HG02973 (cell line): Measurements from ENCODE around the gene BTN1A1.
"Not testable (repeated sequence)": the region's sequence is repeated elsewhere in the genome, so short reads cannot be mapped to it uniquely, and the experiment has no call there.

Experiments used
- ATAC-seq: cut with Tn5 transposase; IDR thresholded peaks from one replicate; pipeline ENCODE4 v1.9.1; 2021; ENCODE audit warnings: moderate library complexity; ENCODE audit not compliant: unreplicated experiment

BTN1A1 gene

DNA sequence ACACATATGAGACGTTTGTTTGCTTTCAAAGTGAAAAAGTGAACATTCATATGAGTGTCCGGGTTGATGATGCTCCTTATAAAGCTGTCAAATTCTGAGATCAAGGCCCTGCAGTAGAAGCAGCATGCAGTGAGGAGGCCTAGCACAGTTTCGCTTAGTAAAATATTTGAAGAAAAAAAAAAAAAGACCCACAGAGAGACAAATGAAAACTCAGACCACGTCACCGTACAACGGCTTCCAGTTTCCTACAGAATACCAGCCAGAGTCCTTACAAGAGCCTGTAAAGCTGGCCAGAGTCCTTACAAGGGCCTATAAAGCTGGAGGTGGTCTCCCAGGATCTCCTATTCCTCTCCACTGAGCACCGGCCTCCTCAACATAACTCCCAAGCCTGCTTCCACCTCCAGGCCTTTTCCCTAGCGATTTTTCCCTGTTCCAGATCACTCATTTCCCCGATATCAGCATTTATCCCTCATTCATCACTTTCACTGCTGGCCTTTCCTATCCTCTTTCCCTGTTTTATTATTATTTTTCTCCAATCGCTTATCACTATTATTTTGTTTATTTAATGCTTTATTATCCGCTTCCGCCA, 36.6 kb downstream of the BTN1A1 start:
- ATAC-seq, result no peak

GRCh38 chr6:26537160-26537845, 37.2 kb downstream of the BTN1A1 start:
- ATAC-seq, result peak; percentile 39

- peak; percentile 55 for ATAC-seq
Measured at GRCh38 chr6:26537846-26538571, 37.9 kb downstream of the BTN1A1 start, which contains the start of gene HMGN4. TSS of gene HMGN4 (plus strand) at chr6:26538366. CDS start at chr6:26545207, 6,841 bp downstream.

GRCh38 chr6:26538572-26538902, 38.4 kb downstream of the BTN1A1 start:
- peak; percentile 0 for ATAC-seq

- no peak for ATAC-seq
Measured at GRCh38 chr6:26539071-26539615, 39.0 kb downstream of the BTN1A1 start.

GRCh38 chr6:26541579-26541978, 41.5 kb downstream of the BTN1A1 start:
- ATAC-seq, result no peak

DNA sequence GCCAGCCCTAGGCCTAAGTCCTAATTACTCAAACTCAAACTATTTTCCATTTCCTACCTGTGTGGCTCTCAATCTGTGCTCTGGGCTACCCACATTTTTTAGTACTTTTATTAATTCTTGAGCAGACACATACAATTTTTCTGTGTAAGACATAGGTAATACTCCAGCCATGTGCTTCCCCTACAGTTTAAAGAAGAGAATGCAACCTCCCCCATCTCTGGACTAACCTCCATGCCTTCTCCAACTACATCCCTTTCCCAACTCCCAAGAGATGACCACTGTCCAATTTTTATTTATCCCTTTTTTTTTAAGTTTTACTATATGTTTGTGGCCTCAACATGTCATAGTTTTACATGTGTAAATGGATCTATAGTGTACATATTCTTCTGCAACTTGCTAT, 43.9 kb downstream of the BTN1A1 start:
- ATAC-seq, result no peak

- ATAC-seq, result no peak
Measured at GRCh38 chr6:26544473-26544872, 44.4 kb downstream of the BTN1A1 start.

DNA sequence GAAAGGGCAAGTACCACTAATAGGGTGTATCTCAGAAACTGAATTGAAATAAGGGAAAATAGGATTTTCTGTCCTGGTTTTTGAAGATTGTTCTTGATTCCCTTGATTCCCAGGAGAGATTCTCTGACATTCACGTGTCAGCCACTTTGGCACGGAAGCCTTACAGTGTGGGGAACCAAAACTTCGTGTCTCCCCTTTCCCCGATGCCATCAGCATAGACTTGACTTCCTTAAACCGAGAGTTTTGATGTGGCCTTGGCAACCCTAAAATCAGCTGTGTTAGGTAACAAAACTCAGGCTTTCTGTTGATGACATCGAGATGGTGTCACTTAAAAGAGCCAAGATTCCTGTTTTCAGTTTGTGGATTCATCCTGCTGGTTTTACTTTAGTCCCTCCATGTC, 45.5 kb downstream of the BTN1A1 start:
- ATAC-seq, result no peak

DNA sequence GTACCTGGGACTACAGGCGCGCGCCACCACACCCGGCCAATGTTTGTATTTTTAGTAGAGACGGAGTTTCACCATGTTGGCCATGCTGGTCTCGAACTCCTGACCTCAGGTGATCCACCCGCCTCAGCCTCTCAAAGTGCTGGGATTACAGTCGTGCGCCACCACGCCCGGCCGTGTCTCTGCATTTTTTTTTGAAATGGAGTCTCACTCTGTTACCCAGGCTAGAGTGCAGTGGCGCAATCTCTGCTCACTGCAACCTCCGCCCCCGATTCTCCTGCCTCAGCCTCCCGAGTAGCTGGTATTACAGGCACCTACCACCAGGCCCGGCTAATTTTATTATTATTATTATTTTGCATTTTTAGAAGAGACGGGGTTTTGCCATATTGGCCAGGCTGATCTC, 47.3 kb downstream of the BTN1A1 start:
- not testable (repeated sequence) for ATAC-seq

GRCh38 chr6:26550250-26550993, 50.3 kb downstream of the BTN1A1 start:
- ATAC-seq, result no peak

GRCh38 chr6:26552205-26552604, 52.1 kb downstream of the BTN1A1 start:
- no peak for ATAC-seq

GRCh38 chr6:26552640-26553188, 52.6 kb downstream of the BTN1A1 start:
- ATAC-seq, result no peak

DNA sequence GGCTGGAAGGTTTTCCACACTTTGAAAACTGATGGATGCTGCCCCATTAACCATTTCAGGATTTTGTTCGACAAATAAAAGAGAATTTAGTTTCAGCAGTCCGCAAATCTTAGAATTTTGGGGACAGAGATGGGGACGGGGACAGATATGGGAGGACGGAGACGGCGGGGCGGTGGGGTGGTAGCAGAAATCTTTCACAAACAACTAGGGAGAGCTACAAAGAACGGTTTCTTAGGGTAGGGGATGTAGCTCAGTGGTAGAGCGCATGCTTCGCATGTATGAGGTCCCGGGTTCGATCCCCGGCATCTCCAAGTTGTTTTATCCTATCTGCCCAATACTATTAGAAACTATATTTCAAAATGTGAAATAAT, 53.1 kb downstream of the BTN1A1 start:
- peak; percentile 41 for ATAC-seq

DNA sequence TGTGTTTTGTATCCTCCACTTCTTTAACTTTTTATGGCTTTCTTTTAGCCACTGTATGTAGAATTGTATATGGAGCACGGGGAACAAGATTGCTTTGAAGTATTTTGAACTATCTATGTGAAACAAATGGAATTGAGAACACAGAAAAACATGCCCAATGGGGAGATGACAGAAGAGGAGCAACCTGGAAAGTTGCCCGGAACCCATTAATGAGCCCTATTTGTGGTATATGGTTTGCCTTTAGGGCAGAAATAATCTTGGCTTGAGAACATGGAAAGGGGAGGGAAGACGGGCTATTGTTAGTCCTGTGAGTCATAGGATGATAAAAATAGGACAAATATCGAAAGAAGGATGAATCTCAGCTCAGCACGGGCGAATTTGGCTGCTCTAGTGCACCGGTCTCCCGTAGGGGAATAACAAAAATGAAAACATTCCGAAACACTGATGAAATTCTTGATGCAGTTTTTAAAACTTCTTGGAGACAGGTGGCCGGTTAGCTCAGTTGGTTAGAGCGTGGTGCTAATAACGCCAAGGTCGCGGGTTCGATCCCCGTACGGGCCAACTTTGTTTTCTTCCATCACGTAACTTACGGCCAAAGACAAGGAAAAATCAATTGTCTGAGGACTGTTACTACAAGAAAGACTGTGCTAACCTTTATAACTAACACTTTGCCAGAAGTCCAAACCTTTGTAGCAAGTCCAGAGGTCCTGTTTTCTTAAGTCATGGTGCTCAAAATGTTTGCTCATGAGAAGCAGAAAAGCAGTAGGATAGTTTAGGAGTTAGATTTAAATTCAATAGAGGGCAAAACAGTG, 53.7 kb downstream of the BTN1A1 start:
- ATAC-seq, result peak; percentile 30

- ATAC-seq, result peak; percentile 8
Measured at GRCh38 chr6:26554447-26554696, 54.3 kb downstream of the BTN1A1 start.

- no peak for ATAC-seq
Measured at GRCh38 chr6:26554697-26555504, 54.8 kb downstream of the BTN1A1 start.

DNA sequence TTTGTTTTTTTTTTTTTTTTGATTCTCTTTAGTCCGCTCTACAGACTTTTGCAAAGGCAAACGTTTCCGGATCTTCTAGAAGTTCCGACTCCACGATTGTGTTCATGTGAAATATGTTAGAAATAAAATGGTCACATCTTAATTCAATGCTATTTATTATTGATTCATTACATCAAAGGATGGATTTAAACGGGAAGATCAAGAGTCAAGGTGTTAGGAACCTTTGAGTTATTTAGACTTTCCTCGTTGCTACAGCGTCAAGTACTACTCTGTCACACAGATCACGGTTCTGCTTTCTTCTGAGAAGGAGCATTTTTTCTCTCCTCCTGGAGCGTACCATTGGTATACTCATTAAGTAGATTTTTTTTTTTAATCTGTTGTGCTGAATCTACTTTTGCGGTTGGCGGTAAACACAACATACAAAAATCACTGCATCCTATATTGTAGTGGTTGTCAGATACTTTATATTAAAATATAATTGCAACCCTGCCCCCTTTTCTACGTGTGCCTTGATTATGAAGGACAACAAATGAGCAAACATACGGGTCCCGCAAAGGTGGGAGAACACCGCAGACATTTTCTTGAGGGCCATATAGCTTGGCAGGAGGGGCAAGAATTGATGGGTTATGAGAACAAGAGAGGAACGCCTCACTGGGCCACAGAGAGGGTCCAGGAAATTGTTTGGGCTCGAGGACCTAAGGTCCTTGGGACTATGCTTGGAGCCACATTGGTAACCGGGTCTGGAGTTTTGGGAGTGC, 55.6 kb downstream of the BTN1A1 start:
- ATAC-seq, result no peak
